Astrocyte (in vitro differentiated cells and primary cell): ENCODE results near the gene MEAF6.

Experiments
- EZH2 ChIP-seq: IDR thresholded peaks from 2 replicates; pipeline ENCODE4 v1.6.1; 2012; ENCODE audit warnings: mild to moderate bottlenecking, low read length, inconsistent platforms; ENCODE audit not compliant: insufficient read depth
- TF ChIP-seq, protein P1 (sequence below): IDR thresholded peaks from 2 replicates; pipeline ENCODE4 v1.5.1; 2011; ENCODE audit warnings: low read depth, mild to moderate bottlenecking, inconsistent platforms, low read length, moderate library complexity; ENCODE audit not compliant: insufficient read depth

DNA sequence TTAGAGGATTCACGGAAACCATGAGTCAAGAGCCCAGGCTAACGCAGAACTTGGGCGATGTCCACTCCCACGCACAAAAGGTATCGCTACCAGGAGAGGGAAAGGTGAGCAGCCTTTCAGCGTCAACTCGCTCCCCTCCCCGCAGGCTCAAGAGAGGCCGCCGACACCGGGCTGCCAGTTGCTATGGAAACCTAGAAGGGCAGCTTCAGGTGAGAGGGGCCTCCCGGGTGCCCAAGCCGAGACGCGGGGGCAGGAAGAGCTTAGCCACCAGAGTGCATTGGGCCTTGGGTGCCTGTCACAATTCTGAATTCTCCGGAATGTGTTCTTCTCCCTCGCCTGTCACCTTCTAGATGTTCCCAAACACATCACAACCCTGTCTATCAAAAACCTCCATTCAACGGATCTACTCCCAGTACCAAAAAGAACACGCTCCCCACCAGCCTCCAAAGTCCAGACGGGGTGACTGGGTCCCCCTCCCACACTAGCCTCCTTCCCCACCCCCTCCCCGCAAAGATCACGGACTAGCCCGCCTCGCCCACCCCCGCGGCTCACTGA is 694 bp downstream of the MEAF6 start:
- TF ChIP-seq, protein P1, sequence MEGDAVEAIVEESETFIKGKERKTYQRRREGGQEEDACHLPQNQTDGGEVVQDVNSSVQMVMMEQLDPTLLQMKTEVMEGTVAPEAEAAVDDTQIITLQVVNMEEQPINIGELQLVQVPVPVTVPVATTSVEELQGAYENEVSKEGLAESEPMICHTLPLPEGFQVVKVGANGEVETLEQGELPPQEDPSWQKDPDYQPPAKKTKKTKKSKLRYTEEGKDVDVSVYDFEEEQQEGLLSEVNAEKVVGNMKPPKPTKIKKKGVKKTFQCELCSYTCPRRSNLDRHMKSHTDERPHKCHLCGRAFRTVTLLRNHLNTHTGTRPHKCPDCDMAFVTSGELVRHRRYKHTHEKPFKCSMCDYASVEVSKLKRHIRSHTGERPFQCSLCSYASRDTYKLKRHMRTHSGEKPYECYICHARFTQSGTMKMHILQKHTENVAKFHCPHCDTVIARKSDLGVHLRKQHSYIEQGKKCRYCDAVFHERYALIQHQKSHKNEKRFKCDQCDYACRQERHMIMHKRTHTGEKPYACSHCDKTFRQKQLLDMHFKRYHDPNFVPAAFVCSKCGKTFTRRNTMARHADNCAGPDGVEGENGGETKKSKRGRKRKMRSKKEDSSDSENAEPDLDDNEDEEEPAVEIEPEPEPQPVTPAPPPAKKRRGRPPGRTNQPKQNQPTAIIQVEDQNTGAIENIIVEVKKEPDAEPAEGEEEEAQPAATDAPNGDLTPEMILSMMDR, result no peak
- no peak for TF ChIP-seq EZH2
